GM12801 (cell line): ENCODE data around the gene RPN2.

Source experiments
- CTCF ChIP-seq: IDR thresholded peaks from one replicate; pipeline ENCODE4 v1.5.1; 2011; ENCODE audit warnings: control low read depth; ENCODE audit not compliant: insufficient read length; ENCODE audit errors: extremely low read depth

Gene RPN2

GRCh38 chr20:37205794-37206193 lies 26.7 kb downstream of the RPN2 start:
- TF ChIP-seq CTCF, result no peak

- no peak for TF ChIP-seq CTCF
These were observed 28.0 kb downstream of the RPN2 start for GRCh38 chr20:37207171-37207570.

- TF ChIP-seq CTCF, result no peak
These were observed 30.1 kb downstream of the RPN2 start for GRCh38 chr20:37209193-37209592.

- no peak for TF ChIP-seq CTCF
These were observed 30.7 kb downstream of the RPN2 start for GRCh38 chr20:37209661-37210314.

GRCh38 chr20:37218441-37218840 lies 39.3 kb downstream of the RPN2 start:
- TF ChIP-seq CTCF, result no peak

GRCh38 chr20:37218976-37219375 lies 39.8 kb downstream of the RPN2 start:
- TF ChIP-seq CTCF, result no peak

- TF ChIP-seq CTCF, result no peak
These were observed 40.9 kb downstream of the RPN2 start for GRCh38 chr20:37219751-37220668.
